A549 (cell line): ENCODE results near the gene PELI1. TPM values are rescaled to one million over a fixed set of nuclear protein-coding genes. Genes with fewer than 3 reads are reported as not detected.

Experiments used
- ATAC-seq, 2 experiments: fragments of 200-7000 bp in 1 of 2; fragments of >200 bp in 1 of 2; cut with Nextera tagmentation in 1 of 2; cut with Tn5 transposase in 1 of 2; 3 replicates each; pipeline versions ENCODE4 v1.8.0 to v1.9.1; 2018 to 2020; ENCODE audit warnings: mild to moderate bottlenecking in 1 of 2, moderate library complexity in 1 of 2
- CTCF ChIA-PET: fragments of 300-600 bp; sonication (Branson Sonifier 250); formaldehyde crosslinking; extraction: SDS; loops from one replicate; lab custom pipeline; 2021; ENCODE audit warnings: antibody characterized with exemption, inconsistent platforms; lab: Yijun Ruan, JAX
- POLR2A ChIA-PET: fragments of 350-600 bp; formaldehyde crosslinking; extraction: SDS; loops from one replicate; lab custom pipeline; 2021; ENCODE audit warnings: antibody characterized with exemption, inconsistent platforms; lab: Yijun Ruan, JAX
- DNase-seq, 2 experiments: peaks; one replicate each; pipeline versions ENCODE4 v3.0.0 to v3.0.0-alpha.2; 2011 to 2016; ENCODE audit warnings: low read depth in 1 of 2, low spot score in 1 of 2
- FAIRE-seq: peaks from 2 replicates; lab custom pipeline; 2011; peaks lifted over from hg19 to GRCh38; lab: Jason Lieb, UNC
- H3K27ac ChIP-seq, 2 experiments: fragments of >200 bp; sonication (Bioruptor Twin); formaldehyde crosslinking; 3 replicates each; pipeline ENCODE4 v1.5.1; 2016 to 2017
- H3K4me1 ChIP-seq: fragments of >200 bp; sonication (Bioruptor Twin); formaldehyde crosslinking; 3 replicates; pipeline ENCODE4 v1.6.1; 2016
- H3K4me2 ChIP-seq: fragments of >200 bp; sonication (Bioruptor Twin); formaldehyde crosslinking; 3 replicates; pipeline ENCODE4 v1.6.1; 2016
- H3K4me3 ChIP-seq: fragments of >200 bp; sonication (Bioruptor Twin); formaldehyde crosslinking; 3 replicates; pipeline ENCODE4 v1.5.1; 2016
- H3K9me3 ChIP-seq: fragments of >200 bp; sonication (Bioruptor Twin); formaldehyde crosslinking; 3 replicates; pipeline ENCODE4 v1.6.1; 2016
- EHF ChIP-seq: fragments of 250-450 bp; sonication (Bioruptor Pico); IDR thresholded peaks from 2 replicates; pipeline ENCODE4 v1.5.0; 2020; ENCODE audit warnings: mild to moderate bottlenecking
- FOXS1 ChIP-seq: fragments of 250-450 bp; sonication (Bioruptor Pico); IDR thresholded peaks from 2 replicates; pipeline ENCODE4 v1.5.0; 2020; ENCODE audit warnings: mild to moderate bottlenecking, moderate library complexity
- GATA3 ChIP-seq: IDR thresholded peaks from 2 replicates; pipeline ENCODE4 v1.6.1; 2012; ENCODE audit warnings: borderline replicate concordance
- HOXA7 ChIP-seq: fragments of 250-450 bp; sonication (Bioruptor Pico); IDR thresholded peaks from 2 replicates; pipeline ENCODE4 v1.5.0; 2020; ENCODE audit warnings: mild to moderate bottlenecking, moderate library complexity
- HOXB5 ChIP-seq: fragments of 250-450 bp; sonication (Bioruptor Pico); IDR thresholded peaks from 2 replicates; pipeline ENCODE4 v1.5.0; 2020; ENCODE audit warnings: mild to moderate bottlenecking, moderate library complexity
- JUNB ChIP-seq: fragments of >200 bp; sonication (Bioruptor Twin); formaldehyde crosslinking; IDR thresholded peaks from 2 replicates; pipeline ENCODE4 v1.6.1; 2016
- MAFK ChIP-seq: fragments of 450-650 bp; IDR thresholded peaks from 2 replicates; pipeline ENCODE4 v1.6.1; 2014; ENCODE audit not compliant: partially characterized antibody
- NFE2L2 ChIP-seq: fragments of 150-350 bp; conservative IDR thresholded peaks from 2 replicates; pipeline ENCODE4 v1.6.1; 2014; ENCODE audit warnings: low read length
- PBX3 ChIP-seq: IDR thresholded peaks from 2 replicates; pipeline ENCODE4 v1.6.1; 2012
- PHF8 ChIP-seq: fragments of 200-600 bp; sonication (generic); IDR thresholded peaks from 2 replicates; pipeline ENCODE4 v1.6.1; 2016; ENCODE audit warnings: low read depth, mild to moderate bottlenecking, antibody characterized with exemption, moderate library complexity, borderline replicate concordance
- REST ChIP-seq: fragments of 200-600 bp; sonication (generic); IDR thresholded peaks from 2 replicates; pipeline ENCODE4 v1.6.1; 2016; ENCODE audit warnings: antibody characterized with exemption, mild to moderate bottlenecking, moderate library complexity
- RNF2 ChIP-seq: fragments of 200-600 bp; sonication (generic); IDR thresholded peaks from 2 replicates; pipeline ENCODE4 v1.6.1; 2016; ENCODE audit warnings: low read depth, mild to moderate bottlenecking, antibody characterized with exemption, moderate library complexity, borderline replicate concordance
- SMC3 ChIP-seq: fragments of >200 bp; sonication (Bioruptor Twin); formaldehyde crosslinking; IDR thresholded peaks from 3 replicates; pipeline ENCODE4 v1.6.1; 2018; ENCODE audit warnings: inconsistent platforms
- USF2 ChIP-seq: fragments of 450-650 bp; IDR thresholded peaks from 2 replicates; pipeline ENCODE4 v1.6.1; 2014; ENCODE audit warnings: antibody characterized with exemption
- ZC3H11A ChIP-seq: fragments of 450-650 bp; IDR thresholded peaks from 2 replicates; pipeline ENCODE4 v1.6.1; 2014; ENCODE audit warnings: antibody characterized with exemption, mild to moderate bottlenecking
- ZFP36 ChIP-seq: fragments of 450-650 bp; IDR thresholded peaks from 2 replicates; pipeline ENCODE4 v1.6.1; 2014; ENCODE audit warnings: borderline replicate concordance; ENCODE audit not compliant: partially characterized antibody
- ZSCAN20 ChIP-seq: fragments of 250-450 bp; sonication (Bioruptor Pico); IDR thresholded peaks from 2 replicates; pipeline ENCODE4 v1.8.0; 2022; ENCODE audit warnings: mild to moderate bottlenecking, moderate library complexity
- WGBS: methylation state at CpG from one replicate; pipeline ENCODE4 v1.1.6; 2017; ENCODE audit errors: missing lambda C conversion rate; 5-methylcytosine and 5-hydroxymethylcytosine counted together
- polyA plus RNA-seq, 4 experiments: library from polyadenylated mRNA; depleted of rRNA in 3 of 4; stranded (reverse); fragments of >200 nt; fragmentation: RNase III in 1 of 4; extraction: RNeasy Plus Mini Kit Qiagen cat#74134 plus additional on column Dnase treatment in 1 of 4; gene quantifications; 2 replicates in 3 of 4; 3 replicates in 1 of 4; pipeline ENCODE4 v1.2.3, GENCODE V29; 2011 to 2017
- TF ChIP-seq, protein P1 (sequence below): IDR thresholded peaks from 2 replicates; pipeline ENCODE4 v1.6.1; 2012; ENCODE audit warnings: low read depth, borderline replicate concordance
- TF ChIP-seq, protein P2 (sequence below): fragments of >200 bp; sonication (Bioruptor Twin); formaldehyde crosslinking; IDR thresholded peaks from 2 replicates; pipeline ENCODE4 v1.6.1; 2016

Gene PELI1
- polyA plus RNA-seq, 2 of the 4 experiments (the other 2 are of a cell fraction): 2.1 to 5.1 TPM

DNA sequence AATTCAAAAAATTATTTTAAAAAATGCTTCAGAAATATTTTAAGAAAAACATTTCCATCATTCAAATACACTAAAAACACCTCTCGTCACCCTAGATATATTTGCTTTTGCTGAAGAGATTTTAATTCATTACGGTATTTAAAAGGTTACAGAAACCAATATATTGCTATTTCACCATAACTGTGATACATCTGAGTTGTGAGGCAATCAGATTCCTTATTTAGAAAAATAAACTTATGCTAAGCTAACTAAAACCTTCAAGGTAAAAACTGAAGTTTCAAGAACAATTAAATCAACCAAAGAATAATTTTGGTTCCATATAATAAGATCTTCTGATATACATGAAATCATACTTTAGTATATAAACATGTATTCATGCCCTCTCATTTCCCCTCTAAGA lies 32.8 kb downstream of the PELI1 start:
- no peak for ATAC-seq
- H3K9me3 ChIP-seq: no peaks in the 10 kb centered on the region
- no peak overlapping the region for H3K4me3 ChIP-seq
- H3K27ac ChIP-seq: no peak overlapping the region
- TF ChIP-seq JUNB (no peak), FOXS1 (no peak), MAFK (no peak), USF2 (no peak), RNF2 (no peak), ZC3H11A (no peak), PBX3 (no peak), HOXB5 (CRISPR knock-in tag) (no peak), NFE2L2 (no peak), GATA3 (no peak), ZSCAN20 (CRISPR knock-in tag) (no peak), SMC3 (no peak), HOXA7 (CRISPR knock-in tag) (no peak), EHF (CRISPR knock-in tag) (no peak)
- TF ChIP-seq, protein P1, sequence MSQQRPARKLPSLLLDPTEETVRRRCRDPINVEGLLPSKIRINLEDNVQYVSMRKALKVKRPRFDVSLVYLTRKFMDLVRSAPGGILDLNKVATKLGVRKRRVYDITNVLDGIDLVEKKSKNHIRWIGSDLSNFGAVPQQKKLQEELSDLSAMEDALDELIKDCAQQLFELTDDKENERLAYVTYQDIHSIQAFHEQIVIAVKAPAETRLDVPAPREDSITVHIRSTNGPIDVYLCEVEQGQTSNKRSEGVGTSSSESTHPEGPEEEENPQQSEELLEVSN: no peak
- TF ChIP-seq, protein P2, sequence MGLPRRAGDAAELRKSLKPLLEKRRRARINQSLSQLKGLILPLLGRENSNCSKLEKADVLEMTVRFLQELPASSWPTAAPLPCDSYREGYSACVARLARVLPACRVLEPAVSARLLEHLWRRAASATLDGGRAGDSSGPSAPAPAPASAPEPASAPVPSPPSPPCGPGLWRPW: no peak
- DNase-seq: no peak
- no peak for FAIRE-seq
- ChIA-PET CTCF (interaction anchor here (0.8 to 1.4 kb wide), 2 partner anchors 17 to 62 kb away, joined by 3 to 4 read pairs; no protein-coding TSS in a partner anchor), POLR2A (interaction anchor here (0.5 kb wide), 1 partner anchor 10 kb away, joined by 4 read pairs; no protein-coding TSS in a partner anchor)
- WGBS: 89% methylated on average over 2 of the region's 2 CpGs
- no peak overlapping the region for H3K4me2 ChIP-seq
- H3K4me1 ChIP-seq: peaks cover 29% of the 10 kb centered on the region

GRCh38 chr2:64108666-64109241 lies 35.5 kb downstream of the PELI1 start:
- ATAC-seq: no peak
- H3K4me2 ChIP-seq: no peak overlapping the region
- WGBS: 79% methylated on average over 3 of the region's 3 CpGs

DNA sequence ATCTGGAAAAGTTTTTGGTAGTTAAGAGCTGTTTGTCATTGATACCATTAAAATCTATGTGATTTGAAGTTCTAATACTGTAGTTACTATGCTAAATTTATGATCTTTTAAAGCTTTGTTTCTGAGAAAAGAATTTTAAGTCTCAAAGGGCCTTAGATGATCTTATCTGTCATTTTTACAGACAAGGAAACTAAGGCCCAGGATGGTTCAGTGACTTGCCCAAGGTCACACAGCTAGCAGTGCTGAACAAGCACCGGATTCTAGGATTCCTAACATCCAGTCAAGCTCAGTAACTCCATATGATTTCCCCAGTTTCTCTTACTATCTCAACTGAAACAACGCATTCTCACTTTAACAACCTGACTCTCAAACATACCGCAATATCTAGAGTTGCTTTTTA lies 37.7 kb downstream of the PELI1 start:
- peak overlapping the region; percentile 68 for H3K4me2 ChIP-seq
- H3K27ac ChIP-seq: peak overlapping the region; percentile 66 to 70; a peak in 5 of 6 replicates
- CTCF ChIA-PET: interaction anchor here (0.6 to 1.9 kb wide), 6 partner anchors 15 to 417 kb away, joined by 3 to 4 read pairs (median 3); no protein-coding TSS in a partner anchor
- H3K4me1 ChIP-seq: peaks cover 32% of the 10 kb centered on the region
- FAIRE-seq (no peak), DNase-seq (no peak), ATAC-seq (no peak)
- WGBS: 79% methylated on average over 3 of the region's 3 CpGs
- H3K4me3 ChIP-seq: no peak overlapping the region
- POLR2A ChIA-PET: no interaction called here
- no peaks in the 10 kb centered on the region for H3K9me3 ChIP-seq
- TF ChIP-seq REST (peak; percentile 41; the same call in 1 of the 2 replicates), ZFP36 (peak; percentile 61), EHF (CRISPR knock-in tag) (no peak)
- TF ChIP-seq, all 56 proteins: peak for 2

More at GRCh38 chr2:64108666-64109241, 35.5 kb downstream of the PELI1 start:
- no peak overlapping the region for H3K27ac ChIP-seq
- DNase-seq (no peak), FAIRE-seq (no peak)
- H3K9me3 ChIP-seq: no peaks in the 10 kb centered on the region
- no peak overlapping the region for H3K4me3 ChIP-seq
- CTCF ChIA-PET: interaction anchor here (1.6 kb wide), 1 partner anchor 9 kb away, joined by 3 read pairs; no protein-coding TSS in a partner anchor
- peaks cover 37% of the 10 kb centered on the region for H3K4me1 ChIP-seq
- no peak for TF ChIP-seq PHF8
- POLR2A ChIA-PET: no interaction called here
